ENCODE measurements around the gene SH3PXD2A.

Gene SH3PXD2A

GRCh38 chr10:103717341-103718246 lies 137.8 kb downstream of the SH3PXD2A start:
- DNase-seq = no peak

DNA sequence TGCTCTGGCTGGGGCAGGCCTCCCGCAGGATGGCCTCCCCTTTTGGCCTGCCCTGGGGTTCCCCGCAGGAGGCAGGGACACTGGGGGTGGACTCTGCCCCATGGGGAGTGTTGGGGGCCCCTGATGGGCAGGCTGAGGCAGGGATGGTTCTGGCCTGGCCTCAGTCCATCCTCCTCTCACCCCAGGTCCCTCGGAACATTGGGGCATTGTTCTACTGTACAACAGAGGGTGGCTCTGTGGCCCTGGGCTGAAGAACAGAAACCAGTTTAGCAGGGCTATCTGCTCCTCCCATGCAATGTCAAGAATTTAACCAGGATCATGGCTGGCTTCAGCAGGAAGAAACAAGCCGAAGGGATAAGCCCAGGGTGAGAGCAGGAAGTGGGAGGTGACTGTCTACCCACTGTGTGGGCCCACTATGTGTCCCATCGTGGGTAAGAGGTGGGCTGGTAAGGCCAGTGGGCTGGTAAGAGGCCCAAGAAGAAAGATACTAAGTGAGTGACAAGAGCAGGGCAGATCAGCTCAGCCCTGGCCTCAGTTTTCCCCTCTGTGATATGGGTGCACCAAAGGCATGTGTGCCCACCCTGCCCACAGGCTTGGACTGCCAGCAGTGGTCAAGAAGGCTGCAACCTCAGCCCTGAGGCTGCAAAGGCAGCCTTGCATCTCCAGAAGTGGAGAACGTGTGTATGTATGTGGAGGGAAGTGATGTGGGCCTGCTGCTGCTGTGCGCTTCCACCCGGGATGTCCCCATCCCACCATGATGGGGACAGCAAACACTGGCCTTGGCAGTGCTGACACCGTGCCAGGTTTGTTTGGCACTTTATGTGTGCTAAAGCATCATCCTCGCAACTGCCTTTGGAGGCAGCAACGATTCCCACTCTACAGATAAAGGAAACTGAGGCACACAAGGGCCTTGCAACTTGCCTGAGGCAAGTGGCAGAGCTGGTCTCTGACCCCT lies 138.9 kb downstream of the SH3PXD2A start:
- no peak for DNase-seq

GRCh38 chr10:103715430-103715829 lies 139.9 kb downstream of the SH3PXD2A start:
- DNase-seq = no peak

DNA sequence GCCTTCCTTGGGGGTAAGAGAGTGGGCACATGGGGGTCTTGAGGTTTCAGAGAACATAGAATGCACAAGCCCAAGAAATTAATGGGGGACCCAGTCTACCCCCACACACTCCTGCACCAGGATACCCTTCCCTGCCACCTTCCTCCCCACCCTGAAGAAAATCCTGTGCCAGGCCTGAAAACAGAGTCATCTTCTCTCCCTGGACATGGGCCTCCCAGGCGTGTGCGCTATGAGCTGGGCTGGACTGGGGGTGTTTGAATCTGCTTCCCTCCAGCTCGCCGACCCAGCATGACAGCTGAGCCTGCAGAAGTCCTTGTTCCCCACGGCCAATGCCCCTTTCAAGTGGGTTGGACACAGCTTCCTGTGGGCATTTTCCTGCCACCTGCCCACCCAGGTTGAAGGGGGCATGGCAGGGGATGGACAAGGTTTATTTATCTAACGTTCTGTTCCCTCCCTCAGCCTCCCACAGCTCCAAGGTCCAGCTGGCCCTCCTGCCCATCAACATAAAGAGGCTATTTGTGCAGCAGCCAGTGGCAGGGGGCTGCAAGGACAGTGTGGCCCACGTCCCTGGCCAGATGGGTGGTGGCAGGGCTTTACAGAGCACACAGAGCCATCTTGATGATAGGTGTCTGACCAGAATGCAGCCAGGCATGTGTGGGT lies 141.0 kb downstream of the SH3PXD2A start:
- no peak for DNase-seq

GRCh38 chr10:103713676-103714075 lies 141.7 kb downstream of the SH3PXD2A start:
- no peak for DNase-seq

DNA sequence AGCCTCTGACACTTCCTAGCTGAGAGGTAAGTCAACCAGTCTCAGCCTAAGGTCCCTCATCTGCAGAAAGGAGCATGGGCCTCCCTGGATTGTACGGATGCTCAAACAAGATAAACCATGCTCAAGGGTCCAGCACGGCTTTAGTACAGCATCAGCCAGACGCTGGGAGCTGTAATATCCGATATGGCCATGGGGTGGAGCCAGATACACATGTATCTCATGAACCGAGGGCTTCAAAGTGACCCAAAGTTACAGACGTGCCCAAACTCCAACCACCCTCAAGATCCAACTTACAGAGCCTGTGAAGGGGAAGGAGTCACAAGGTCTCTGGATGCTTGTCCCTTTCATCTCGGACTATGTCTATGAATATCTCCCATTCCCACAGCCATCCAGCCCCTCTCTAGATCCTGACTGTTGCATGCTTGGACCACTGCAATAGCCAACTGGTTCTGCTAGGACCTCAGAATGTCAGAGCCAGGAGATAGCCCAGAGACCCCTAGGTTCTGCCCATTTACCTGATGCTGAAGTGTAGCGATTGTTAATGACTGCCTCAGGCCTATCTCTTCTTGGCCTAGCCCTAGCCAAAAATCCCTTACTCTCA lies 142.4 kb downstream of the SH3PXD2A start:
- DNase-seq = peak; percentile 85

DNA sequence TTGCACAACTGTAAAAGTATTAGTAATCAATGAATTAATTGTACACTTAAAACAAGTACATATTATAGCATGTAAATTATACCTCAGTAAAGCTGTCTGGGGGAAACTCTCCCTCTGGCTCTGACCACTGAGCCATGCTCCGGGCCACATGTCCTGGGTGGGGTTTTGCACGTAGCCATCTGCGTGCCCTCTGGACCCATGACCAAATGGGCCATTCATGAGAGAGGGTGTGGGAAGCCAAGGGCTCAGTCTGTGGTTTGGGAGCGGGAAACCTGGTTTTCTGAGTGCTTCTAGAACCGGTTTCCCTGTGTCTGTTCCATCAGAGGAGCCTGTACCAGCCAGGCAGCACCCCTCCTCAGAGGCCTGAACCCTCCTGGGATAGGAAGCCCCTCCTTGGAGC lies 143.2 kb downstream of the SH3PXD2A start:
- no peak for DNase-seq

- DNase-seq = no peak
These were observed 143.9 kb downstream of the SH3PXD2A start for GRCh38 chr10:103711351-103711994.

- no peak for DNase-seq
These were observed 144.9 kb downstream of the SH3PXD2A start for GRCh38 chr10:103710490-103710889.

DNA sequence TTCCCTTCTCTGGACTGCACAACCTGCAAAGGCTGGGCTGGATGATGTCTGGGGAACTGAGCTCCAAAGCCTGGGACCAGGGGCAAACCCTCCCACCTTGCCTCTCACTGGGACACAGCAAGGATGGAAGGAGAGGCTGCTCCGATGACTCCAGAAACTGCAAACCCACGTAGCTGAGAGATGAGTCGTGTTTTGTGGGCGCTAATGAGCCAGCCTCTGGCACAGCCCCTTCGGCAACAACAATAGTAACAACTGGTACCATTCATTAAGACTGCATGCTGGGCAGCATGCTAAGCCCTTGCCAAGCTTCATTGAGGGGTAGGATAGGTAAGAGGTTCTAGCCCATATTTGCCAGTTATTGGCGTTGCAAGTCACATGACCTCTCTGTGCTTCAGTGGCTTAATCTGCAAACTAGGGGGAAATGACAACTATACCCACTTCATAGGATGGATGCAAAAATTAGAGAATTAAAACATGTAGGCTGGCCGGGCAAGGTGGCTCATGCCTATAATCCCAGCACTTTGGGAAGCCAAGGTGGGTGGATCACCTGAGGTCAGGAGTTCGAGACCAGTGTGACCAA lies 145.9 kb downstream of the SH3PXD2A start:
- no peak for DNase-seq

GRCh38 chr10:103708627-103709288 lies 146.6 kb downstream of the SH3PXD2A start:
- no peak for DNase-seq

GRCh38 chr10:103707956-103708626 lies 147.3 kb downstream of the SH3PXD2A start:
- DNase-seq = no peak

GRCh38 chr10:103706762-103707161 lies 148.6 kb downstream of the SH3PXD2A start:
- DNase-seq = no peak

DNA sequence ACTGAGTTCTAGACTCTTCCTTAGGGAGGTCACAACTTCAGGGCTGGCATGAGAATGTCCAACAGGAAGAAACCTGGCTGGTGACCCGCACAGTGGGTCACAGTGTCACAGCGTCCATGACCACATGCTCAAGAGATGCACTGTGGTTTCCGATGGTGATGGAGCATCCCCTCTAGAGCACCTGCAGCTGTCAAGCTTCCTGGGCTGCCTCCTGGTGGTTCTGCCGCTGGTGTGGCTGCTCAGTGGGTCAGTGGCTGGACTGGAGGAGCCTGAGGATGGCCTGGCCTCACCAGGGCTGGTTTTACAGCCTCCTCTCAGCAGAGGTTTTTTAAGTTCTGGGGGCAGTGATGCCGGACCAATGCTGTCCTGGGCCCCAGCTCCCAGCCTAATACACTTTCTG lies 149.3 kb downstream of the SH3PXD2A start:
- no peak for DNase-seq

DNA sequence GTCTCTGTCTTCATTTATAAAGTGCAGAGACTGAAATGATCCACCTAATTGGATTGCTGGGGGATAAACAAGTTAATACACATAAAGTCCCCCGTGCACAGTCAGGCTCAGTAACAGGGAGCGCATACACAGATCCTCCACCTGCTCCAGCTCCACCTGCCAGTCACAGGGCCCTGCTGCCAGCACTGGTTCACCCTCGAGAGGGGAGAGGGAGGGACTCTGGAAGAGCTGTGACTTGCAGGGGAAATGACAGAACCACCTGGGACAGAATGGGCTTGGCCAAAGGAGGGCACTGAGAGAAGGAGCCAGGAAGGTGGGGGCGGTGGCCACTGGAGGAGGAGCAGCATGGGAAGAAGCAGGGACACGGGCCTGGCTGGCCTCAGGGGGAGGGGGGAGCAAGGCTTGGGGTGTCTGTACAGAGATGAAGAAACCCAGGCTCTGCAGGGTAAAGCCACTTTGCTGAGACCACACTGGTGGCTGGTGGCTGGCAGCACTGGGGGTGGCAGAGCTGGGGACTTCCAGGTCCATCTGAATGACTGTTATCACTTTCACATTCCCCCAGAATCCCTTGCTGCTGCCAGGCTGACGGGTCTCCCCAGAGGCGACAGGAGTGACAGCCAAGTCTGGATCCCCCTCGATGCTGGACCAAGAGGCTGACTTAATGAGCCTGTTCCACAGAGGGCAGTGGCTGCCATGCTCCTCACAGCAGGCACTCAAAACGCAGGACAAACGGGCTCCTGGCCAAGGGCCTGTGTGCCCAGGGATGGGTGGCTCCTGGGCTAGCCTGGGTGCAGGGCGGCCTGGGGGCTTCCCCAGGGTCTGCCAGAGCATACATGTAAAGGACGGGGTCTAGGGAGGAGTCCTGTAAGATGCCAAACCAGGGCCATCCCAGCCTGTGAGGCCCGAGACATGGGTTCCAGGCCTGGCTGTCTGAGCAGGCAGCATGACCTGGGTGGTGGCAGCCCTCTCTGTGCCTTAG lies 151.1 kb downstream of the SH3PXD2A start:
- no peak for DNase-seq

DNA sequence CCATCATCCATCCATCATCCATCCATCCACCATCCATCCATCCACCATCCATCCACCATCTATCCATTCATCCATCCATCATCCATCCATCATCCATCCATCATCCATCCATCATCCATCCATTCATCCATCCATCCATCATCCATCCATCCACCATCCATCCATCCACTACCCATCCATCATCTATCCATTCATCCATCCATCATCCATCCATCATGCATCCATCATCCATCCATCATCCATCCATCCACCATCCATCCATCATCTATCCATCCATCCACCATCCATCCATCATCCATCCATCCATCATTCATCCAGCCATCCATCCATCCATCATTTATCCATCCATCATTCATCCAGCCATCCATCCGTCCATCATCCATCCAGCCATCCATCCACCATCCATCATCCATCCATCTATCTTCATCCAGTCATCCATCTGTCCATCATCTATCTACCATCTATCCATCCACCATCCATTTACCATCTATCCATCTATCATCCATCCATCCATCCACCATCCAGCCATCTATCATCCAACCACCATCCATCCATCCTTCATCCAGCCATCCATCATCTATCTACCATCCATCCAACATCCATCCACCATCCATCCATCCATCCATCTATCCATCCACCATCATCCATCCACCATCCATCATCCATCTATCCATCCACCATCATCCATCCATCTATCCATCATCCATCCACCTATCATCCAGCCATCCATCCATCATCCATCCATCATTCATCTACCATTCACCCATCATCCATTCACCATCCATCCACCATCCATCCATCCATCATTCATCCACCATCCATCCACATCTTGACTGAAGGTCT lies 153.8 kb downstream of the SH3PXD2A start:
- no peak for DNase-seq

DNA sequence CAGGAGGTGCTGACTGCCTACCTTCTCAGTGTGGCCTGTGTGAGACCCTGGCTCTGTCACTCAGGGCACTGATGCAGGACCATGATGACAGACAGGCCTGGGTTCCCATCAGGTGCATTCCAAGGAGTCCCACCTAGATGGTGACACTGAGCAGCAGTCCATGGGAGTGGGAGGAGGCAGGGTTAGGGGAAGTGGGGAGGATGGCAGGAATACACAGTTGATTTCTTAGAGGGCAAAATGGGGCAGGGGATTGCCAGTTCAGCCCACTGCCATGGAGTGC lies 155.0 kb downstream of the SH3PXD2A start:
- no peak for DNase-seq

- DNase-seq = no peak
These were observed 155.6 kb downstream of the SH3PXD2A start for GRCh38 chr10:103699611-103700435.

All from CD4-positive, alpha-beta T cell treated with Interleukin-17A for 1 hour (primary cell).